SK-N-MC (cell line): ENCODE measurements around the gene MYO1D.

Experiments
- EZH2 ChIP-seq: fragments of 200-600 bp; sonication (generic); IDR thresholded peaks from one replicate; pipeline ENCODE4 v1.6.1; 2017; ENCODE audit warnings: antibody characterized with exemption
- FOXP2 ChIP-seq: optimal IDR thresholded peaks from 2 replicates; pipeline ENCODE3; 2011; ENCODE audit warnings: mild to moderate bottlenecking, moderate library complexity; ENCODE audit not compliant: insufficient read depth; ENCODE audit errors: extremely low read length, control extremely low read depth
- POLR2AphosphoS5 ChIP-seq: IDR thresholded peaks from 2 replicates; pipeline ENCODE4 v1.6.1; 2012; ENCODE audit warnings: mild to moderate bottlenecking, low read depth, low read length, borderline replicate concordance

DNA sequence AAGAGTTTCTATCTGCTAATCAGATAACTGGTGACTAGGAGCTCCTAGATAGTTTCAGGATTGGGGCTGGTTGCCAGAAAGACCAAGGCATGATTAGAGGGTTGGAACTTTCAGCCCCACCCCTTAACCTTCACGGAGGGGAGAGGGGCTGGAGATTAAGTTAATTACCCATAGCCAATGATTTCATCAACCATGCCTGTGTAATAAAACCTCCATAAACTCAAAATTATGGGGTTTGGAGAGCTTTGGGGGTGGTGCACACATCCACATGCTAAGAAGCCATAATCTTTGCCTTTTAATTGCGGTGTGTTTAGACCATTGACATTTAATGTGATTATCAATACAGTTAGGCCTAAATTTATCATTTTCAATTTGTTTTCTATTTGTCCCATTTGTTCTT lies 228.5 kb downstream of the MYO1D start:
- no peak for TF ChIP-seq EZH2
- TF ChIP-seq POLR2AphosphoS5: no peak
- TF ChIP-seq FOXP2: no peak
